Measurements from ENCODE around the gene UFSP1. TPM values are rescaled to one million over a fixed set of nuclear protein-coding genes. Genes with fewer than 3 reads are reported as not detected.
"Not testable (repeated sequence)": the region's sequence is repeated elsewhere in the genome, so short reads cannot be mapped to it uniquely, and the experiment has no call there.

The UFSP1 gene
- total and polyA plus RNA-seq, 10 of the 15 experiments (the other 5 are each of a cell fraction or from before 2014, with no cell fraction given): 0.14 to 10.6 (median 2.8) TPM

DNA sequence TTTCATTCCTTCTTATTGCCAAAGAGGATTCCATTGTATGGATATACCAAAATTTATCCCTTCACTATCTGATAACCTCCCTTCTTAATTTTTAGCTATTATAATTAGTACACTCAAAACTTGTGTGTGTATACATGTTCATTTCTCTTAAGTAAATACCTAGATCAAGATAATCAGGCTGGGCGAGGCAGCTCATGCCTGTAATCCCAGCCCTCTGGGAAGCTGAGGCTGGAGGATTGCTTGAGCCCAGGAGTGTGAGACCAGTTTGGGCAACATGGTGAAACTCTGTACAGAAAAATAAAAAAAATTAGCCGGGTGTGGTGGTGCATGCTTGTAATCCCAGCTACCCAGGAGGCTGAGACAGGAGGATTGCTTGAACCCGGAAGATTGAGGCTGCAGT is 22.0 kb upstream of the UFSP1 start:
- no peak overlapping the region for H2AFZ ChIP-seq (ENCODE audit: control insufficient read depth, low read depth, low read length)
- DNase-seq (ENCODE audit: low read depth, low spot score) (no peak), ATAC-seq (no peak), FAIRE-seq (no peak)
- H3K27me3 ChIP-seq (replicated peaks in 1 of 2; ENCODE audit: control insufficient read depth in 2 of 2, insufficient read depth in 2 of 2, low read length in 1 of 2): no peaks in the 10 kb centered on the region
- in situ Hi-C loops (cut with MboI): no loop called here
- ChIA-PET POLR2A (interaction anchor here (0.7 kb wide), 2 partner anchors 8 to 11 kb away, joined by 3 to 6 read pairs; no protein-coding TSS in a partner anchor), SMC1A (ENCODE audit: uncharacterized antibody, unreplicated experiment) (no interaction called here), RAD21 (ENCODE audit: unreplicated experiment) (no interaction called here), CTCF (interaction anchor here (0.6 to 1.1 kb wide), 2 partner anchors 9 to 13 kb away, joined by 3 read pairs; no protein-coding TSS in a partner anchor)
- no TSS peak for BruUV-seq (replicated peaks)
- no peaks in the 10 kb centered on the region for H3K9me3 ChIP-seq (replicated peaks; ENCODE audit: control insufficient read depth, insufficient read depth, low read length)
- 7% methylated on average over 2 of the region's 3 CpGs for WGBS (ENCODE audit: insufficient coverage, insufficient replicate concordance, low lambda C conversion rate, missing lambda C conversion rate)
- no peaks in the 10 kb centered on the region for H4K20me1 ChIP-seq (ENCODE audit: control insufficient read depth, insufficient read depth)
- H3K4me3 ChIP-seq: no peak overlapping the region
- TF ChIP-seq ZNF384 (IDR thresholded peaks at IDR 0.05; ENCODE audit: borderline replicate concordance, low read depth, low read length) (no peak), EGR1 (IDR thresholded peaks at IDR 0.05; ENCODE audit: borderline replicate concordance in 1 of 2, low read depth in 2 of 2, low read length in 2 of 2) (no peak), MEF2B (IDR thresholded peaks at IDR 0.05; ENCODE audit: partially characterized antibody, poor library complexity, severe bottlenecking) (no peak)
- H3K79me2 ChIP-seq (ENCODE audit: control insufficient read depth, insufficient read depth, low read length): no peaks in the 10 kb centered on the region
- H3K9ac ChIP-seq (ENCODE audit: control insufficient read depth, insufficient read depth, low read length): no peak overlapping the region
- intact Hi-C loops (cut with micrococcal nuclease; ENCODE audit: unreplicated experiment): no loop called here
- no peaks in the 10 kb centered on the region for H3K4me1 ChIP-seq (ENCODE audit: control insufficient read depth, insufficient read depth, low read length)
- H3K27ac ChIP-seq (ENCODE audit: control insufficient read depth, insufficient read depth): no peak overlapping the region
- H3K36me3 ChIP-seq (ENCODE audit: control insufficient read depth in 2 of 2, insufficient read depth in 2 of 2, low read length in 1 of 2): no peaks in the 10 kb centered on the region
- no peak overlapping the region for H3K4me2 ChIP-seq (ENCODE audit: control insufficient read depth, insufficient read depth)

GRCh38 chr7:100910443-100910842 is 20.9 kb upstream of the UFSP1 start:
- H3K4me1 ChIP-seq (ENCODE audit: control insufficient read depth, insufficient read depth, low read length); BruUV-seq (replicated peaks); H3K36me3 ChIP-seq (ENCODE audit: control insufficient read depth in 2 of 2, insufficient read depth in 2 of 2, low read length in 1 of 2); H3K27me3 ChIP-seq (replicated peaks in 1 of 2; ENCODE audit: control insufficient read depth in 2 of 2, insufficient read depth in 2 of 2, low read length in 1 of 2); DNase-seq (ENCODE audit: low read depth, low spot score); H3K4me2 ChIP-seq (ENCODE audit: control insufficient read depth, insufficient read depth); H3K9ac ChIP-seq (ENCODE audit: control insufficient read depth, insufficient read depth, low read length); H3K79me2 ChIP-seq (ENCODE audit: control insufficient read depth, insufficient read depth, low read length); H3K27ac ChIP-seq (ENCODE audit: control insufficient read depth, insufficient read depth); RAD21 ChIA-PET (ENCODE audit: unreplicated experiment); FAIRE-seq; H2AFZ ChIP-seq (ENCODE audit: control insufficient read depth, low read depth, low read length); H3K9me3 ChIP-seq (replicated peaks; ENCODE audit: control insufficient read depth, insufficient read depth, low read length); H3K4me3 ChIP-seq; intact Hi-C loops (cut with micrococcal nuclease; ENCODE audit: unreplicated experiment); ATAC-seq; POLR2A ChIA-PET; H4K20me1 ChIP-seq (ENCODE audit: control insufficient read depth, insufficient read depth); in situ Hi-C loops (cut with MboI): not testable (repeated sequence)
- CTCF ChIA-PET: interaction anchor here (0.6 to 1.2 kb wide), 3 partner anchors 10 to 12 kb away, joined by 3 to 4 read pairs (median 3); no protein-coding TSS in a partner anchor
- WGBS (ENCODE audit: insufficient coverage, insufficient replicate concordance, low lambda C conversion rate, missing lambda C conversion rate): 65% methylated on average over 5 of the region's 7 CpGs
- SMC1A ChIA-PET (ENCODE audit: uncharacterized antibody, unreplicated experiment): interaction anchor here (1.2 kb wide), 1 partner anchor 9 kb away, joined by 4 read pairs; no protein-coding TSS in a partner anchor
